ENCODE results near the gene P2RY2.

P2RY2 gene

GRCh38 chr11:73218106-73218829 is at the start of gene P2RY2:
Gene P2RY2 (plus strand): TSS chr11:73218281. CDS start chr11:73234160, 15,879 bp downstream.
- Histone ChIP-seq H3K4me3 (ENCODE audit: low read length) (peak within 1 kb of the TSS; percentile 20), H3K9me3 (ENCODE audit: low read length) (peaks cover 3% of the 10 kb centered on the region), H3K36me3 (ENCODE audit: insufficient read depth, low read length) (no peaks in the 10 kb centered on the region), H2AFZ (ENCODE audit: low read depth, low read length) (peak within 1 kb of the TSS; percentile 28), H3K4me1 (ENCODE audit: insufficient read depth, low read length) (peaks cover 12% of the 10 kb centered on the region), H3K27me3 (ENCODE audit: insufficient read depth, low read length) (peaks cover 69% of the 10 kb centered on the region)

GRCh38 chr11:73168925-73169579 is 49.0 kb upstream of the P2RY2 start:
- Histone ChIP-seq H3K27me3 (ENCODE audit: insufficient read depth, low read length) (peaks cover 3% of the 10 kb centered on the region), H2AFZ (ENCODE audit: low read depth, low read length) (no peak overlapping the region), H3K9me3 (ENCODE audit: low read length) (no peaks in the 10 kb centered on the region), H3K4me1 (ENCODE audit: insufficient read depth, low read length) (no peaks in the 10 kb centered on the region), H3K36me3 (ENCODE audit: insufficient read depth, low read length) (no peaks in the 10 kb centered on the region), H3K4me3 (ENCODE audit: low read length) (no peak overlapping the region)

- H3K36me3 ChIP-seq (ENCODE audit: insufficient read depth, low read length), result no peaks in the 10 kb centered on the region
- H3K4me3 ChIP-seq (ENCODE audit: low read length), result no peak overlapping the region
- no peaks in the 10 kb centered on the region for H3K27me3 ChIP-seq (ENCODE audit: insufficient read depth, low read length)
- no peaks in the 10 kb centered on the region for H3K9me3 ChIP-seq (ENCODE audit: low read length)
- H2AFZ ChIP-seq (ENCODE audit: low read depth, low read length), result no peak overlapping the region
- H3K4me1 ChIP-seq (ENCODE audit: insufficient read depth, low read length), result no peaks in the 10 kb centered on the region
These were observed 47.9 kb upstream of the P2RY2 start for GRCh38 chr11:73170140-73170539.

GRCh38 chr11:73171436-73172161 is 46.5 kb upstream of the P2RY2 start:
- Histone ChIP-seq H2AFZ (ENCODE audit: low read depth, low read length) (no peak overlapping the region), H3K27me3 (ENCODE audit: insufficient read depth, low read length) (no peaks in the 10 kb centered on the region), H3K36me3 (ENCODE audit: insufficient read depth, low read length) (no peaks in the 10 kb centered on the region), H3K4me3 (ENCODE audit: low read length) (no peak overlapping the region), H3K9me3 (ENCODE audit: low read length) (no peaks in the 10 kb centered on the region), H3K4me1 (ENCODE audit: insufficient read depth, low read length) (no peaks in the 10 kb centered on the region)

GRCh38 chr11:73172992-73173656 is 45.0 kb upstream of the P2RY2 start:
- Histone ChIP-seq H3K4me3 (ENCODE audit: low read length) (no peak overlapping the region), H3K4me1 (ENCODE audit: insufficient read depth, low read length) (no peaks in the 10 kb centered on the region), H3K36me3 (ENCODE audit: insufficient read depth, low read length) (no peaks in the 10 kb centered on the region), H2AFZ (ENCODE audit: low read depth, low read length) (no peak overlapping the region), H3K27me3 (ENCODE audit: insufficient read depth, low read length) (peaks cover 4% of the 10 kb centered on the region), H3K9me3 (ENCODE audit: low read length) (no peaks in the 10 kb centered on the region)

- H3K4me1 ChIP-seq (ENCODE audit: insufficient read depth, low read length), result no peaks in the 10 kb centered on the region
- peaks cover 7% of the 10 kb centered on the region for H3K27me3 ChIP-seq (ENCODE audit: insufficient read depth, low read length)
These were observed 44.2 kb upstream of the P2RY2 start for GRCh38 chr11:73173755-73174494.

GRCh38 chr11:73174495-73174791 is 43.6 kb upstream of the P2RY2 start:
- H3K27me3 ChIP-seq (ENCODE audit: insufficient read depth, low read length), result peaks cover 9% of the 10 kb centered on the region
- H2AFZ ChIP-seq (ENCODE audit: low read depth, low read length), result no peak overlapping the region
- no peaks in the 10 kb centered on the region for H3K36me3 ChIP-seq (ENCODE audit: insufficient read depth, low read length)
- no peaks in the 10 kb centered on the region for H3K9me3 ChIP-seq (ENCODE audit: low read length)
- no peak overlapping the region for H3K4me3 ChIP-seq (ENCODE audit: low read length)
- no peaks in the 10 kb centered on the region for H3K4me1 ChIP-seq (ENCODE audit: insufficient read depth, low read length)

More at GRCh38 chr11:73173755-73174494, 44.2 kb upstream of the P2RY2 start:
- Histone ChIP-seq H3K36me3 (ENCODE audit: insufficient read depth, low read length) (no peaks in the 10 kb centered on the region), H3K4me3 (ENCODE audit: low read length) (no peak overlapping the region), H3K9me3 (ENCODE audit: low read length) (no peaks in the 10 kb centered on the region), H2AFZ (ENCODE audit: low read depth, low read length) (no peak overlapping the region)

- peaks cover 9% of the 10 kb centered on the region for H3K27me3 ChIP-seq (ENCODE audit: insufficient read depth, low read length)
- no peaks in the 10 kb centered on the region for H3K36me3 ChIP-seq (ENCODE audit: insufficient read depth, low read length)
- H2AFZ ChIP-seq (ENCODE audit: low read depth, low read length), result no peak overlapping the region
- H3K9me3 ChIP-seq (ENCODE audit: low read length), result no peaks in the 10 kb centered on the region
- H3K4me1 ChIP-seq (ENCODE audit: insufficient read depth, low read length), result no peaks in the 10 kb centered on the region
- H3K4me3 ChIP-seq (ENCODE audit: low read length), result no peak overlapping the region
These were observed 42.4 kb upstream of the P2RY2 start for GRCh38 chr11:73175551-73176144.

- Histone ChIP-seq H3K9me3 (ENCODE audit: low read length) (no peaks in the 10 kb centered on the region), H3K4me3 (ENCODE audit: low read length) (no peak overlapping the region), H2AFZ (ENCODE audit: low read depth, low read length) (no peak overlapping the region), H3K4me1 (ENCODE audit: insufficient read depth, low read length) (no peaks in the 10 kb centered on the region), H3K36me3 (ENCODE audit: insufficient read depth, low read length) (no peaks in the 10 kb centered on the region), H3K27me3 (ENCODE audit: insufficient read depth, low read length) (peaks cover 9% of the 10 kb centered on the region)
These were observed 41.8 kb upstream of the P2RY2 start for GRCh38 chr11:73176145-73176873.

GRCh38 chr11:73176874-73177155 is 41.3 kb upstream of the P2RY2 start:
- H3K4me3 ChIP-seq (ENCODE audit: low read length), result no peak overlapping the region
- H3K27me3 ChIP-seq (ENCODE audit: insufficient read depth, low read length), result peaks cover 9% of the 10 kb centered on the region
- no peak overlapping the region for H2AFZ ChIP-seq (ENCODE audit: low read depth, low read length)
- H3K9me3 ChIP-seq (ENCODE audit: low read length), result no peaks in the 10 kb centered on the region
- no peaks in the 10 kb centered on the region for H3K36me3 ChIP-seq (ENCODE audit: insufficient read depth, low read length)
- no peaks in the 10 kb centered on the region for H3K4me1 ChIP-seq (ENCODE audit: insufficient read depth, low read length)

- H2AFZ ChIP-seq (ENCODE audit: low read depth, low read length), result no peak overlapping the region
- H3K36me3 ChIP-seq (ENCODE audit: insufficient read depth, low read length), result no peaks in the 10 kb centered on the region
- H3K9me3 ChIP-seq (ENCODE audit: low read length), result no peaks in the 10 kb centered on the region
- H3K27me3 ChIP-seq (ENCODE audit: insufficient read depth, low read length), result peaks cover 9% of the 10 kb centered on the region
- H3K4me1 ChIP-seq (ENCODE audit: insufficient read depth, low read length), result no peaks in the 10 kb centered on the region
- H3K4me3 ChIP-seq (ENCODE audit: low read length), result no peak overlapping the region
These were observed 40.7 kb upstream of the P2RY2 start for GRCh38 chr11:73177380-73177777.
